Measurements from ENCODE around the gene LRBA. TPM values are rescaled to one million over a fixed set of nuclear protein-coding genes. Genes with fewer than 3 reads are reported as not detected.

LRBA gene
- total RNA-seq, 4 donors from 2014 or later = 13.3 to 21.2 (median 20.1) TPM

DNA sequence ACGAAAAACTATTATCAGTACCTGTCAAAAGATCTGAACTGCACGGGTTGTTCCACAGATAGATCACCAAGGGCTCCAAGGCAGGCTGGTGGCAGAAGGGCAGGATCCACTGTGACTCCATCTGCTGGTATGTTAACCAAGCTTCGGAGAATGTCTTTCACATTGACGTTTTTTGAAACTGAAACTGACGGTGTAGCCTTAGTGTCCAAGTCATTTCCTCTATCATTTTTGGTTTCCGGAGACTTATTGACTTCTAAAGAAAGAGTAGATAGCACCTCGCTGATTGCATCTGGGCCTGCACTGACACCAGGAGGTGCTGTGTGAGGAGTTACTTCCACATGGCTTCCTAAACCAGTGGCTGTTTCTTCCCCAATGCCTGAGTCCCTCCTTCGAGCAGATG lies 186.9 kb downstream of the LRBA start:
- 84% methylated on average over 8 of the region's 8 CpGs for WGBS
- no peak overlapping the region for H3K4me3 ChIP-seq
- H3K27ac ChIP-seq (replicated peaks in 1 of 4) = no peak overlapping the region
- DNase-seq (ENCODE audit: extremely low spot score) = no peak
- intact Hi-C loops (cut with DNase I) = no loop called here
- H3K36me3 ChIP-seq = peaks cover 8 to 41% (median 15%) of the 10 kb centered on the region in 4 donors
- H3K9me3 ChIP-seq = no peaks in the 10 kb centered on the region
- H3K27me3 ChIP-seq = no peaks in the 10 kb centered on the region
- TF ChIP-seq EP300 (IDR thresholded peaks at IDR 0.05) = no peak
- TF ChIP-seq POLR2AphosphoS5 (IDR thresholded peaks at IDR 0.05) = no peak
- H3K4me1 ChIP-seq = no peaks in the 10 kb centered on the region

DNA sequence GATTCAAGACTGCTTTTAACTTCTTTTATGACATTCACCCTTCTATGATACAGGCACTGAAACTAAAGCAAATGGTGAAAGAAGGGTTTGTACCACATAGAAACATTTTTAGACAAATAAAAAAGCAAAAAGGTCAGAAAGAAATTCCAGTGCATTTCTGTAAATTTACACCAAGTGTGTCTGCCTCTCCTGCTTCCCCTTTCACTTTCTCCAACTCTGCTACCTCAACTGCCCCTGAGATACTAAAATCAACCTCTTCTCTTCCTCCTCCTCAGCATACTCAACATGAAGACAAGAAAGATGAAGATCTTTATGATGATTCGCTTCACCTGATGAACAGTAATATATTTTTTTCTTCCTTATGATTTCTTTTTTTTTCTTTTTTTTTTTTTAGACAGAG lies 187.9 kb downstream of the LRBA start:
- H3K27me3 ChIP-seq = no peaks in the 10 kb centered on the region
- no peaks in the 10 kb centered on the region for H3K9me3 ChIP-seq
- H3K36me3 ChIP-seq = peaks cover 8 to 41% (median 15%) of the 10 kb centered on the region in 4 donors
- no peak for TF ChIP-seq POLR2A (IDR thresholded peaks at IDR 0.05; ENCODE audit: low read depth)
- intact Hi-C loops (cut with DNase I) = no loop called here
- H3K27ac ChIP-seq (replicated peaks in 1 of 4) = no peak overlapping the region
- H3K4me1 ChIP-seq = no peaks in the 10 kb centered on the region
- no peak overlapping the region for H3K4me3 ChIP-seq
- 97% methylated on average over 1 of the region's 1 CpG for WGBS
- no peak for DNase-seq (ENCODE audit: extremely low spot score)

DNA sequence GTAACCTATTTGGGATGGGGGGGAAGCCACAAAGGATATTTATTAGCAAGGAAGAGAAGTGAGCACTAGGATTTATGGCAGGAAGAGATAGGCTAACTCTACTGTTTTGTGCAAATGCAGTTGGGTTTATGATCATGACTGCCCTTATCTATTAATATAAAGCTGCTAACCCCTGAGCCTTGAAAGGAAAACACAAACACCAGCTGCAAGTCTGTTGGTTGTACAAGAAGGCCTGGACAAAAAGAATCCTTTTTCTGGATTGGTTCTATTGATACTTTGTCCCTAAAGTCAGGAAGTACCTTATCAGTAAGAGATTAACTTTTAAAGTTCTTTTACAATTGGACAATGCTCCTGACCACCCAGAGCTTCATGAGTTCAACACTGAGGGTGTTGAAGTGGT lies 188.8 kb downstream of the LRBA start:
- Histone ChIP-seq H3K4me1 (no peaks in the 10 kb centered on the region), H3K9me3 (no peaks in the 10 kb centered on the region), H3K27ac (replicated peaks in 1 of 4) (no peak overlapping the region), H3K36me3 (peaks cover 8 to 41% (median 15%) of the 10 kb centered on the region in 4 donors), H3K4me3 (no peak overlapping the region), H3K27me3 (no peaks in the 10 kb centered on the region)
- intact Hi-C loops (cut with DNase I) = no loop called here
- TF ChIP-seq, protein P1, sequence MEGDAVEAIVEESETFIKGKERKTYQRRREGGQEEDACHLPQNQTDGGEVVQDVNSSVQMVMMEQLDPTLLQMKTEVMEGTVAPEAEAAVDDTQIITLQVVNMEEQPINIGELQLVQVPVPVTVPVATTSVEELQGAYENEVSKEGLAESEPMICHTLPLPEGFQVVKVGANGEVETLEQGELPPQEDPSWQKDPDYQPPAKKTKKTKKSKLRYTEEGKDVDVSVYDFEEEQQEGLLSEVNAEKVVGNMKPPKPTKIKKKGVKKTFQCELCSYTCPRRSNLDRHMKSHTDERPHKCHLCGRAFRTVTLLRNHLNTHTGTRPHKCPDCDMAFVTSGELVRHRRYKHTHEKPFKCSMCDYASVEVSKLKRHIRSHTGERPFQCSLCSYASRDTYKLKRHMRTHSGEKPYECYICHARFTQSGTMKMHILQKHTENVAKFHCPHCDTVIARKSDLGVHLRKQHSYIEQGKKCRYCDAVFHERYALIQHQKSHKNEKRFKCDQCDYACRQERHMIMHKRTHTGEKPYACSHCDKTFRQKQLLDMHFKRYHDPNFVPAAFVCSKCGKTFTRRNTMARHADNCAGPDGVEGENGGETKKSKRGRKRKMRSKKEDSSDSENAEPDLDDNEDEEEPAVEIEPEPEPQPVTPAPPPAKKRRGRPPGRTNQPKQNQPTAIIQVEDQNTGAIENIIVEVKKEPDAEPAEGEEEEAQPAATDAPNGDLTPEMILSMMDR (IDR thresholded peaks at IDR 0.05) = no peak
- TF ChIP-seq EP300 (IDR thresholded peaks at IDR 0.05) = no peak
- TF ChIP-seq POLR2AphosphoS5 (IDR thresholded peaks at IDR 0.05) = no peak
- TF ChIP-seq POLR2A (IDR thresholded peaks at IDR 0.05; ENCODE audit: low read depth) = no peak
- no peak for DNase-seq (ENCODE audit: extremely low spot score)

DNA sequence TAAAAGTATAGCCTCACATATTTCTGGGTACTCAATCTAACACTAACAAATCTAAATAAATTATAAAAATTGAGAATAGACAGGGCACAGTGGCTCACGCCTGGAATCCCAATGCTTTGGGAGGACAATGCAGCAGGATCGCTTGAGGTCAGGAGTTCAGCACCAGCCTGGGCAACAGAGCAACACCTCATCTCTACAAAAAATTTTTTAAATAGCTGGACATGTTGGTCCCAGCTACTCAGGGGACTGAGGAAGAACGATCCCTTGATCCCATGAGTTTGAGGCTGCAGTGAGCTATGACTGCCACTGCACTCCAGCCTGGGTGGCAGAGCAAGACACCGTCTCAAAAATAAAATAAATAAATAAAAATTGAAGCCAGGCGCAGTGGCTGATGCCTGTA lies 192.7 kb downstream of the LRBA start:
- no peaks in the 10 kb centered on the region for H3K9me3 ChIP-seq
- 88% methylated on average over 5 of the region's 5 CpGs for WGBS
- intact Hi-C loops (cut with DNase I) = no loop called here
- no peaks in the 10 kb centered on the region for H3K4me1 ChIP-seq
- peaks cover 0 to 22% (median 2%) of the 10 kb centered on the region in 4 donors for H3K36me3 ChIP-seq
- no peaks in the 10 kb centered on the region for H3K27me3 ChIP-seq
- no peak overlapping the region for H3K27ac ChIP-seq (replicated peaks in 1 of 4)
- no peak for DNase-seq (ENCODE audit: extremely low spot score)
- H3K4me3 ChIP-seq = no peak overlapping the region
- TF ChIP-seq, protein P1 (IDR thresholded peaks at IDR 0.05) = no peak
- TF ChIP-seq POLR2AphosphoS5 (IDR thresholded peaks at IDR 0.05) = no peak
- TF ChIP-seq POLR2A (IDR thresholded peaks at IDR 0.05; ENCODE audit: low read depth) = no peak
- no peak for TF ChIP-seq EP300 (IDR thresholded peaks at IDR 0.05)

DNA sequence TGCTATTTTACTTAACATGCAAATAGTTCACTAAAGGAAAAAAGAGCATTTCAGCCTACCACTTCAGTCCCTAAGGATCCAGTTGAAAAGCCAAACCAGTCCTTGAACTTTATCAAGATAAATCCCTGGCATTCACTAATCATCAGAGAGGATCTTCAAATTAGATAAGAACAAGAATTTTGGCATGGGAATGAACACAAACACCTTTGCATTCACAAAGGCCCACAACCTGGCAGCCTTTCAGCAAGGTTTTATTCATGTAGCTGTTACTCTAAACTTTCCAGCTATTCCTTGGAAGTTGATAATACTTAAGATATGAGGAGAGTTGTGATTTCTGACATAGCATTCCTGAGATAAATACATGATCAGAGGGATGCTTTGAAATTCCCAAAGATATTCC lies 193.4 kb downstream of the LRBA start:
- Histone ChIP-seq H3K36me3 (peaks cover 0 to 15% (median 0%) of the 10 kb centered on the region in 4 donors), H3K4me3 (no peak overlapping the region), H3K27me3 (no peaks in the 10 kb centered on the region), H3K27ac (replicated peaks in 1 of 4) (no peak overlapping the region), H3K9me3 (no peaks in the 10 kb centered on the region), H3K4me1 (no peaks in the 10 kb centered on the region)
- DNase-seq (ENCODE audit: extremely low spot score) = no peak
- intact Hi-C loops (cut with DNase I) = no loop called here
- no peak for TF ChIP-seq POLR2AphosphoS5 (IDR thresholded peaks at IDR 0.05)
- TF ChIP-seq, protein P1 (IDR thresholded peaks at IDR 0.05) = no peak
- no peak for TF ChIP-seq EP300 (IDR thresholded peaks at IDR 0.05)
- no peak for TF ChIP-seq POLR2A (IDR thresholded peaks at IDR 0.05; ENCODE audit: low read depth)

DNA sequence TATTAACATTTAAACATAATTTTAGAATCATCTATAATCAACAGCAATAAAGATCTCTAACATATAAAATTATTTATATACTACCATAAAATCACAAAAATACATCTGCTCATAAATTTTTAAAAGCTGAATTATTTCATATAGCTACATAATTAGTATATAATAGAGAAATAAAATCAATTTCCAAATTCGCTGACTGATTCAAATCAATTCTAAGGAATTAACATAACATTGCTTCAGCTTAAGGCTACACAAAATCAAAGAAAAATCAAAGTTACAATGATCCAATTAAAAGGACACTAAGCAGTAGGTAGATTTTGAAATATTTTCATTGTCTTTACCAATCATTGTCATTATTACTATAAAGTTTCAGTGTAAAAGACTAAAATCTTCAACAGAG lies 194.7 kb downstream of the LRBA start:
- intact Hi-C loops (cut with DNase I) = no loop called here
- H3K27ac ChIP-seq (replicated peaks in 1 of 4) = no peak overlapping the region
- H3K27me3 ChIP-seq = no peaks in the 10 kb centered on the region
- WGBS = 100% methylated on average over 1 of the region's 1 CpG
- no peak overlapping the region for H3K4me3 ChIP-seq
- H3K4me1 ChIP-seq = no peaks in the 10 kb centered on the region
- H3K9me3 ChIP-seq = no peaks in the 10 kb centered on the region
- DNase-seq (ENCODE audit: extremely low spot score) = no peak
- TF ChIP-seq EP300 (IDR thresholded peaks at IDR 0.05) (no peak), POLR2A (IDR thresholded peaks at IDR 0.05; ENCODE audit: low read depth) (no peak), POLR2AphosphoS5 (IDR thresholded peaks at IDR 0.05) (no peak)
- TF ChIP-seq, protein P1 (IDR thresholded peaks at IDR 0.05) = no peak
- H3K36me3 ChIP-seq = peaks cover 0 to 5% (median 0%) of the 10 kb centered on the region in 4 donors
